ENCODE data around the gene DAPK1. TPM values are rescaled to one million over a fixed set of nuclear protein-coding genes. Genes with fewer than 3 reads are reported as not detected.
A peak's percentile ranks its signal among the peaks of the same experiment; 100 is the strongest.

DAPK1 gene
- total and polyA plus RNA-seq, 4 donors: 33.0 to 301 (median 94.1) TPM

- H3K36me3 ChIP-seq (ENCODE audit: control insufficient read depth in 4 of 4, insufficient read depth in 4 of 4, low read length in 4 of 4): peaks cover 0 to 54% (median 36%) of the 10 kb centered on the region in 4 donors
- H3K4me3 ChIP-seq: no peak overlapping the region
- ATAC-seq (ENCODE audit: insufficient read depth, low FRiP score) (no peak), DNase-seq (peak; percentile 60 to 89 (median 85))
- 88 to 92% methylated on average over 3 of the region's 3 CpGs for WGBS, 2 donors
- H3K9me3 ChIP-seq (ENCODE audit: control insufficient read depth in 4 of 4, insufficient read depth in 3 of 4, low read length in 3 of 4): no peaks in the 10 kb centered on the region
- H3K27ac ChIP-seq (ENCODE audit: low read depth in 1 of 2, low read length in 1 of 2): no peak overlapping the region
- H3K9ac ChIP-seq (ENCODE audit: insufficient read depth in 1 of 2, low read length in 2 of 2): peak overlapping the region in 1 of 2 donors; percentile 20
- no peak for TF ChIP-seq CTCF (IDR thresholded peaks at IDR 0.05; ENCODE audit: control extremely low read depth, extremely low read depth)
- no peaks in the 10 kb centered on the region for H3K27me3 ChIP-seq (ENCODE audit: control insufficient read depth in 3 of 3, insufficient read depth in 3 of 3, low read length in 2 of 3)
- H3K4me1 ChIP-seq (ENCODE audit: control insufficient read depth in 5 of 5, insufficient read depth in 5 of 5, low read length in 5 of 5): peaks cover 0 to 40% (median 11%) of the 10 kb centered on the region in 5 donors
Observed at GRCh38 chr9:87658511-87658910, 160.8 kb downstream of the DAPK1 start.

- H3K4me3 ChIP-seq: no peak overlapping the region
- ATAC-seq (ENCODE audit: insufficient read depth, low FRiP score): no peak
- H3K27me3 ChIP-seq (ENCODE audit: control insufficient read depth in 3 of 3, insufficient read depth in 3 of 3, low read length in 2 of 3): no peaks in the 10 kb centered on the region
- peaks cover 0 to 66% (median 37%) of the 10 kb centered on the region in 4 donors for H3K36me3 ChIP-seq (ENCODE audit: control insufficient read depth in 4 of 4, insufficient read depth in 4 of 4, low read length in 4 of 4)
- peaks cover 0 to 35% (median 11%) of the 10 kb centered on the region in 5 donors for H3K4me1 ChIP-seq (ENCODE audit: control insufficient read depth in 5 of 5, insufficient read depth in 5 of 5, low read length in 5 of 5)
- TF ChIP-seq CTCF (IDR thresholded peaks at IDR 0.05; ENCODE audit: control extremely low read depth, extremely low read depth): no peak
- no peak overlapping the region for H3K27ac ChIP-seq (ENCODE audit: low read depth in 1 of 2, low read length in 1 of 2)
- no peak overlapping the region for H3K9ac ChIP-seq (ENCODE audit: insufficient read depth in 1 of 2, low read length in 2 of 2)
- 96 to 97% methylated on average over 47 of the region's 47 CpGs for WGBS, 2 donors
- DNase-seq: no peak
- no peaks in the 10 kb centered on the region for H3K9me3 ChIP-seq (ENCODE audit: control insufficient read depth in 4 of 4, insufficient read depth in 3 of 4, low read length in 3 of 4)
Observed at GRCh38 chr9:87659534-87660419, 162.1 kb downstream of the DAPK1 start.

GRCh38 chr9:87661241-87661640 lies 163.6 kb downstream of the DAPK1 start:
- ATAC-seq (ENCODE audit: insufficient read depth, low FRiP score) (no peak), DNase-seq (no peak)
- no peak overlapping the region for H3K27ac ChIP-seq (ENCODE audit: low read depth in 1 of 2, low read length in 1 of 2)
- 88 to 92% methylated on average over 1 of the region's 1 CpG for WGBS, 2 donors
- H3K4me3 ChIP-seq: no peak overlapping the region
- H3K9me3 ChIP-seq (ENCODE audit: control insufficient read depth in 4 of 4, insufficient read depth in 3 of 4, low read length in 3 of 4): peaks cover 0 to 6% (median 0%) of the 10 kb centered on the region in 4 donors
- TF ChIP-seq CTCF (IDR thresholded peaks at IDR 0.05; ENCODE audit: control extremely low read depth, extremely low read depth): no peak
- no peaks in the 10 kb centered on the region for H3K27me3 ChIP-seq (ENCODE audit: control insufficient read depth in 3 of 3, insufficient read depth in 3 of 3, low read length in 2 of 3)
- peaks cover 0 to 29% (median 11%) of the 10 kb centered on the region in 5 donors for H3K4me1 ChIP-seq (ENCODE audit: control insufficient read depth in 5 of 5, insufficient read depth in 5 of 5, low read length in 5 of 5)
- peaks cover 0 to 66% (median 35%) of the 10 kb centered on the region in 4 donors for H3K36me3 ChIP-seq (ENCODE audit: control insufficient read depth in 4 of 4, insufficient read depth in 4 of 4, low read length in 4 of 4)
- H3K9ac ChIP-seq (ENCODE audit: insufficient read depth in 1 of 2, low read length in 2 of 2): no peak overlapping the region

Measured in lung (tissue), 12 donors.